HFFc6 (cell line): Measurements from ENCODE around the gene IL18R1. TPM values are rescaled to one million over a fixed set of nuclear protein-coding genes. Genes with fewer than 3 reads are reported as not detected.

Experiments
- DNase-seq: peaks from one replicate; pipeline ENCODE4 v3.0.0-alpha.2; 2018
- H3K27ac Mint-ChIP-seq: 2 replicates; pipeline ENCODE4 v1.8.0; 2020; ENCODE audit warnings: mild to moderate bottlenecking, mixed read lengths
- H3K27me3 Mint-ChIP-seq: 2 replicates; pipeline ENCODE4 v1.8.0; 2021; ENCODE audit warnings: mild to moderate bottlenecking, moderate library complexity, mixed read lengths; ENCODE audit not compliant: insufficient read depth
- H3K36me3 Mint-ChIP-seq: 2 replicates; pipeline ENCODE4 v1.8.0; 2021; ENCODE audit warnings: low read depth, mixed read lengths
- H3K4me1 Mint-ChIP-seq: 2 replicates; pipeline ENCODE4 v1.8.0; 2020; ENCODE audit warnings: low read depth, mixed read lengths
- H3K4me3 Mint-ChIP-seq: 2 replicates; pipeline ENCODE4 v1.8.0; 2020; ENCODE audit warnings: mild to moderate bottlenecking, moderate library complexity, mixed read lengths
- H3K9me3 Mint-ChIP-seq: 2 replicates; pipeline ENCODE4 v1.8.0; 2020; ENCODE audit warnings: mild to moderate bottlenecking, mixed read lengths
- total RNA-seq, 6 experiments: library from RNA; stranded (reverse); fragmentation: NEBNext Ultra II Directional; extraction: Animal tissue kit (Norgen Biotek cat#: 25700); gene quantifications; 2 replicates in 1 of 6; 3 replicates in 5 of 6; pipeline ENCODE4 v1.2.3, GENCODE V29; 2021
- TF ChIP-seq, protein P1 (sequence below): fragments of 200-600 bp; sonication (generic); IDR thresholded peaks from 2 replicates; pipeline ENCODE4 v1.5.0; 2021; ENCODE audit warnings: antibody characterized with exemption, mild to moderate bottlenecking

The IL18R1 gene
- total RNA-seq, 6 experiments from 2014 or later = not detected

DNA sequence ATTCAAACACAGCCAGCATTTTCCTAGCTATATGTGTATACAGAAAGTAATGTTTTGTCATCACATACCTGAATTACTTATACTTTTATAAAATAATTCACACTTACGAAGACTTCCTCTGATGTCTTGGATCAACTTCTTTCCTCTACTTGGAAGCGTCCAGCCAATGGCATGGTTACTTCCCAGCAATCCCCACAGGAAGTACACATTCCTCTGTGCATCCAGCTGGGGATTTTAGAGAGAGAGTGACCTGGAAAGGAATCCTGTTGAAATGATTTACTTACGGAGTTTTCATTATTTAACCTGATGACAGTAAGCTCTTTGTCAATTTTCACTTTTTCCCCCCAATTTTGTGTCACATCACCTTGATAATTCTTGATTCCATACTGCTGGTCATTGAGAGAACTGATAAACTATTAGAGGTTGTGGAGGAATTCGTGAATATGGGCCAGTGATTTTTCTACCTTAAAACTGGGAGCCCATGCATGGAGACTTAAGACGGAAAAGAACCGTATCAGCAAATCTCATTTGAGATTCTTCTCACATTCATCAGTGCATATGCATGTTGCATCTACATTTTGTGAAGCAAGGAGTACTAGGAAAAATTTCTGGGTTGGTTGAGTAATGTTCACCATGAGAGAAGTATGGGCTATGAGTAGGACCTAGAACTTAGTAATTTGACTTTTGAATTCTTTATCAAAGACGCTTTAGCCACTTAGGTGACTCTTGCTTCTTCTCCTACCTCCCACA is 9.0 kb upstream of the IL18R1 start:
- no peak overlapping the region for H3K27ac Mint-ChIP-seq
- no peaks in the 10 kb centered on the region for H3K9me3 Mint-ChIP-seq
- peaks cover under 1% of the 10 kb centered on the region; the same call in 1 of the 2 replicates for H3K27me3 Mint-ChIP-seq
- H3K4me1 Mint-ChIP-seq = no peaks in the 10 kb centered on the region
- no peaks in the 10 kb centered on the region for H3K36me3 Mint-ChIP-seq
- TF ChIP-seq, protein P1, sequence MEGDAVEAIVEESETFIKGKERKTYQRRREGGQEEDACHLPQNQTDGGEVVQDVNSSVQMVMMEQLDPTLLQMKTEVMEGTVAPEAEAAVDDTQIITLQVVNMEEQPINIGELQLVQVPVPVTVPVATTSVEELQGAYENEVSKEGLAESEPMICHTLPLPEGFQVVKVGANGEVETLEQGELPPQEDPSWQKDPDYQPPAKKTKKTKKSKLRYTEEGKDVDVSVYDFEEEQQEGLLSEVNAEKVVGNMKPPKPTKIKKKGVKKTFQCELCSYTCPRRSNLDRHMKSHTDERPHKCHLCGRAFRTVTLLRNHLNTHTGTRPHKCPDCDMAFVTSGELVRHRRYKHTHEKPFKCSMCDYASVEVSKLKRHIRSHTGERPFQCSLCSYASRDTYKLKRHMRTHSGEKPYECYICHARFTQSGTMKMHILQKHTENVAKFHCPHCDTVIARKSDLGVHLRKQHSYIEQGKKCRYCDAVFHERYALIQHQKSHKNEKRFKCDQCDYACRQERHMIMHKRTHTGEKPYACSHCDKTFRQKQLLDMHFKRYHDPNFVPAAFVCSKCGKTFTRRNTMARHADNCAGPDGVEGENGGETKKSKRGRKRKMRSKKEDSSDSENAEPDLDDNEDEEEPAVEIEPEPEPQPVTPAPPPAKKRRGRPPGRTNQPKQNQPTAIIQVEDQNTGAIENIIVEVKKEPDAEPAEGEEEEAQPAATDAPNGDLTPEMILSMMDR = no peak
- no peak overlapping the region for H3K4me3 Mint-ChIP-seq
- no peak for DNase-seq

DNA sequence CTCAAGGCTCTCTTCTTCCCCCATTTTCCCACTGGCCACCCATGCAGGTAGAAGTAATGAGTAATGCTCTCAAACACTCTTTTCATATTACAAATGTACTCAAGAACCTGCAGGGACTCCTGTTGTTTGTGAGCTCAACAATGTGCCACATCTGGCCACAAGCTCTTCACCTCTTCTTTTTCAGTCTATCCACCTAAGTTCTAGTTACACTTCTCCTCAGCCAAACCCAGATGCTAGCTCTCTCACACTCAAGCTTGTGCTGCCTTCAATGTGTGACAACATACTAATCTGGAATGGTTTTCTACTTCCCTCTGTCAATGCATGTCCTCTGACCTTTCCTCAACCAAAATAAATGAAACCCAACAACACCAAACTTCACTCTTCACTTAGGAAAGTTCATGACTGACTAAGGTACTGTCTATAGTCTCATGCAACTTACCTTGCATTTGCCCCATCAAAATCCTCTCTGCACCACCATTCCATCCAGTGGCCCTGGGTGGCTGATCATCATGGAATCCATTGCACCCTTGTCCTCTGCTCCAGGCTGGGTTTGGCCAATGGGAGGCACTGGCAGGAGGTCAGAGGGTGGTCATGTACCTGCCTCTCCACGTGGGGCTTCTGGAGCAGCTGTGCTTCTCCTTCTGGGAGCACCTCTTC is 5.3 kb upstream of the IL18R1 start:
- Mint-ChIP-seq H3K9me3 (no peaks in the 10 kb centered on the region), H3K4me3 (no peak overlapping the region), H3K27ac (no peak overlapping the region), H3K27me3 (peaks cover 6% of the 10 kb centered on the region), H3K4me1 (no peaks in the 10 kb centered on the region), H3K36me3 (no peaks in the 10 kb centered on the region)
- TF ChIP-seq, protein P1 = no peak
- no peak for DNase-seq

DNA sequence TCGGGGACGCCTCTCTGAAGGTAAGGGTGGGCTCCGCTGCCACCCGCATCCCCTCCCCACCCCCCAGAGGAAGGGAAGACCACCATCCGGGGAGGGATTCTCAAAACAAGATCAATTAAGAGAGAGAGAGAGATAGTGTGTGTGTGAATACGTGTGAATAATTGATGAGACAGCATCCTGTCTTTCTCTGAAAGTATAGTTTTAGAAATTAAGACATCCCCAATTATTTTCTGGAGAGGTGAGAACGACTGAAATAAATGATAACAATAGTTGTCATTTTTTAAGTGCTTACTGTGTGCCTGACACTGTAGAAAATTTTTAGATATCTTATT is 751 bp downstream of the IL18R1 start:
- H3K36me3 Mint-ChIP-seq = no peaks in the 10 kb centered on the region
- H3K9me3 Mint-ChIP-seq = no peaks in the 10 kb centered on the region
- no peak overlapping the region for H3K27ac Mint-ChIP-seq
- peaks cover 5% of the 10 kb centered on the region; the same call in 1 of the 2 replicates for H3K4me1 Mint-ChIP-seq
- peak overlapping the region; percentile 85 for H3K4me3 Mint-ChIP-seq
- peaks cover 17% of the 10 kb centered on the region for H3K27me3 Mint-ChIP-seq
- no peak for DNase-seq
- TF ChIP-seq, protein P1 = no peak

DNA sequence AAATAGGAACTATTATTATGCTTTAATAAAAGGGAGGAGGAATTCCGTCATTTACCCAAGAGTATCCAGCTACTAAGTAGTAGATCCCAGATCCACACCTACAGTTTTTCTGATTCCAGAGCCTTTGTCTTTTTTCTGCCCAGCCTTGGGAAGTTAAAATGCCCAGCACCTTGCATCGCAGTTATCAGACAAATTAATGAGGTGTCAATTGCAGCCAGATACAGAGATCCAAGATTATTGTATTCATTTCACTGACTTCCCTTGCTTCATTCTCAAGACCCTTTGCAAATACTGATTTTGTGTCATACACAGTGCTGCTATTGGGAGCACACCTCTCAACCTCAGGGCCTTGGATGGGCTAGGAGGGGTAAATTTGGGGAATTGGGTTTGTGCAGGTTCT is 1.1 kb downstream of the IL18R1 start:
- Mint-ChIP-seq H3K27me3 (peaks cover 17% of the 10 kb centered on the region), H3K27ac (no peak overlapping the region)

DNA sequence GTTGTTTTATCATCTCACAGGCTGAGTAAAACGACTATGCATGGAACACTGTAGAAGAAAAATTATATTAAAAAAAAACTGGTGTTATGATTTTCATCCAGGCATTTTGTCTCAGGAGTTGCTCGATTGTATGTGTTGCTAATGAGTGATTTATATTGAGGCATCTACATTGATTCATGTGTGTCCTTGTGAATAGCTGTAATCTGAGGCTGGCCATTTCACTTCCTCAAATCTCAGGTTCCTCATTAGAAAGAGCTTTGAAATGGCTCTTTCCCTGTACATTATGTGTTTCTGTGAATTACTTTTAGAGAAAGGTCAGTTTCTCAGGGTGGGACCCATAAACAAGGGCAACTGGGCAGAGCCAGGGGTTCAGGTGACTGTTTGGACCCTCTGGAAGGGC is 2.3 kb downstream of the IL18R1 start:
- Mint-ChIP-seq H3K9me3 (no peaks in the 10 kb centered on the region), H3K4me1 (peaks cover 5% of the 10 kb centered on the region; the same call in 1 of the 2 replicates), H3K27me3 (peaks cover 14% of the 10 kb centered on the region), H3K27ac (no peak overlapping the region), H3K36me3 (no peaks in the 10 kb centered on the region), H3K4me3 (no peak overlapping the region)
- TF ChIP-seq, protein P1 = no peak
- DNase-seq = no peak

More for the DNA sequence above, 1.1 kb downstream of the IL18R1 start:
- Mint-ChIP-seq H3K36me3 (no peaks in the 10 kb centered on the region), H3K4me1 (peaks cover 5% of the 10 kb centered on the region; the same call in 1 of the 2 replicates), H3K9me3 (no peaks in the 10 kb centered on the region), H3K4me3 (no peak overlapping the region)
- TF ChIP-seq, protein P1 = no peak
- no peak for DNase-seq
